ENCODE measurements around the gene NPFF.

Gene NPFF

GRCh38 chr12:53485955-53486735 lies 21.1 kb downstream of the NPFF start:
- no peaks in the 10 kb centered on the region for H3K79me1 ChIP-seq (ENCODE audit: low read length)
- peaks cover 0 to 6% of the 10 kb centered on the region in 2 experiments for H3K4me1 ChIP-seq (ENCODE audit: control insufficient read depth in 1 of 2, insufficient read depth in 2 of 2, low read length in 2 of 2)
- no peak overlapping the region for H3K4ac ChIP-seq (ENCODE audit: low read depth, low read length)
- no peak overlapping the region for H3K27ac ChIP-seq (ENCODE audit: low read depth, low read length)
- H2BK120ac ChIP-seq (ENCODE audit: insufficient read depth, low read length, poor library complexity), result no peak overlapping the region
- no peak overlapping the region for H2BK5ac ChIP-seq (ENCODE audit: low read depth, low read length, poor library complexity)
- H4K12ac ChIP-seq (ENCODE audit: low read depth, low read length), result no peak overlapping the region
- H2BK12ac ChIP-seq (ENCODE audit: low read length), result no peak overlapping the region
- no peak overlapping the region for H2AFZ ChIP-seq (ENCODE audit: insufficient read depth, low read length, poor library complexity)
- no peaks in the 10 kb centered on the region for H3K79me2 ChIP-seq (ENCODE audit: control insufficient read depth, insufficient read depth, low read length, poor library complexity)
- peak overlapping the region; percentile 23 for H3K9ac ChIP-seq (ENCODE audit: low read length)
- H4K8ac ChIP-seq (ENCODE audit: low read depth, low read length), result no peak overlapping the region
- H3K23ac ChIP-seq (ENCODE audit: low read length), result no peak overlapping the region
- H2AK5ac ChIP-seq (ENCODE audit: low read length), result no peak overlapping the region
- WGBS (ENCODE audit: extremely low coverage, insufficient coverage, insufficient read length), result no CpG with 5 or more reads among the region's 10 CpGs
- peaks cover 38 to 44% of the 10 kb centered on the region in 2 experiments for H3K36me3 ChIP-seq (ENCODE audit: control insufficient read depth in 1 of 2, insufficient read depth in 2 of 2, low read length in 2 of 2)
- H3K9me3 ChIP-seq (ENCODE audit: insufficient read depth, low read depth, low read length), result no peaks in the 10 kb centered on the region
- DNase-seq, result no peak
- H3K4me3 ChIP-seq (ENCODE audit: low read depth, low read length), result no peak overlapping the region
- H3K14ac ChIP-seq (ENCODE audit: low read length), result no peak overlapping the region
- no peak overlapping the region for H3K4me2 ChIP-seq (ENCODE audit: low read length)
- no peak overlapping the region for H4K91ac ChIP-seq (ENCODE audit: low read depth, low read length)
- no peaks in the 10 kb centered on the region for H3K27me3 ChIP-seq (ENCODE audit: insufficient read depth, low read length)
- H3K18ac ChIP-seq (ENCODE audit: low read length), result no peak overlapping the region

- Histone ChIP-seq H4K12ac (ENCODE audit: low read depth, low read length) (no peak overlapping the region), H4K8ac (ENCODE audit: low read depth, low read length) (no peak overlapping the region), H3K18ac (ENCODE audit: low read length) (no peak overlapping the region), H3K9ac (ENCODE audit: low read length) (no peak overlapping the region), H4K91ac (ENCODE audit: low read depth, low read length) (no peak overlapping the region), H3K9me3 (ENCODE audit: insufficient read depth, low read depth, low read length) (no peaks in the 10 kb centered on the region), H3K4ac (ENCODE audit: low read depth, low read length) (no peak overlapping the region), H3K14ac (ENCODE audit: low read length) (no peak overlapping the region), H2BK120ac (ENCODE audit: insufficient read depth, low read length, poor library complexity) (no peak overlapping the region), H3K79me1 (ENCODE audit: low read length) (no peaks in the 10 kb centered on the region), H3K27me3 (ENCODE audit: insufficient read depth, low read length) (no peaks in the 10 kb centered on the region), H3K36me3 (ENCODE audit: control insufficient read depth in 1 of 2, insufficient read depth in 2 of 2, low read length in 2 of 2) (peaks cover 44 to 54% of the 10 kb centered on the region in 2 experiments), H2AFZ (ENCODE audit: insufficient read depth, low read length, poor library complexity) (no peak overlapping the region), H2BK12ac (ENCODE audit: low read length) (no peak overlapping the region), H3K79me2 (ENCODE audit: control insufficient read depth, insufficient read depth, low read length, poor library complexity) (no peaks in the 10 kb centered on the region), H3K27ac (ENCODE audit: low read depth, low read length) (no peak overlapping the region), H2AK5ac (ENCODE audit: low read length) (no peak overlapping the region), H3K4me3 (ENCODE audit: low read depth, low read length) (no peak overlapping the region), H3K4me2 (ENCODE audit: low read length) (no peak overlapping the region), H3K4me1 (ENCODE audit: control insufficient read depth in 1 of 2, insufficient read depth in 2 of 2, low read length in 2 of 2) (peaks cover 0 to 6% of the 10 kb centered on the region in 2 experiments), H2BK5ac (ENCODE audit: low read depth, low read length, poor library complexity) (no peak overlapping the region), H3K23ac (ENCODE audit: low read length) (no peak overlapping the region)
- no CpG with 5 or more reads among the region's 10 CpGs for WGBS (ENCODE audit: extremely low coverage, insufficient coverage, insufficient read length)
- DNase-seq, result no peak
These were observed 22.4 kb downstream of the NPFF start for GRCh38 chr12:53484686-53485575.

DNA sequence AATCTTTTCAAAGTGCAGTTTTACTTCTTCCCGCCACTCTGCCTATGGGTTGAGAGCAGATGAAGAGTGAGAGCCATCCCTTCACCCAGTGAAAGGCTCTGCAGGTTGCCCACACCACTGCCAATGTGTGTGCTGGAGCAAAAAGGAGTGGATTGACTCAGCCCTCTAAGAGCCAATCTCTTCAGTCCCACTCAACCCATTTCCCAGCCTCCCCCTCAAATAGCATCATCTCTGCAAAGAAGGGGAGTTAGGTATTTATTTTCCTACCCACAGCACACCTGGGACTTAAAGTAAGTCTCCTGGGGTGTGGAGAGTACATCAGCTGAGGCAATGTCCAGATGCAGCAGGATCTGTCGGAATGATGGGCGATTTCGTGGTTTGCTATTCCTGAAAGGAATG lies 23.3 kb downstream of the NPFF start:
- no peak overlapping the region for H3K4ac ChIP-seq (ENCODE audit: low read depth, low read length)
- H2BK120ac ChIP-seq (ENCODE audit: insufficient read depth, low read length, poor library complexity), result no peak overlapping the region
- H3K9me3 ChIP-seq (ENCODE audit: insufficient read depth, low read depth, low read length), result no peaks in the 10 kb centered on the region
- H3K27me3 ChIP-seq (ENCODE audit: insufficient read depth, low read length), result no peaks in the 10 kb centered on the region
- no peaks in the 10 kb centered on the region for H3K79me2 ChIP-seq (ENCODE audit: control insufficient read depth, insufficient read depth, low read length, poor library complexity)
- no peak overlapping the region for H4K12ac ChIP-seq (ENCODE audit: low read depth, low read length)
- no peak overlapping the region for H2AK5ac ChIP-seq (ENCODE audit: low read length)
- H3K23ac ChIP-seq (ENCODE audit: low read length), result no peak overlapping the region
- no peak overlapping the region for H3K18ac ChIP-seq (ENCODE audit: low read length)
- H3K79me1 ChIP-seq (ENCODE audit: low read length), result no peaks in the 10 kb centered on the region
- H3K4me3 ChIP-seq (ENCODE audit: low read depth, low read length), result no peak overlapping the region
- no peak overlapping the region for H2BK5ac ChIP-seq (ENCODE audit: low read depth, low read length, poor library complexity)
- no peak overlapping the region for H3K27ac ChIP-seq (ENCODE audit: low read depth, low read length)
- no peak for DNase-seq
- no peak overlapping the region for H4K8ac ChIP-seq (ENCODE audit: low read depth, low read length)
- no peak overlapping the region for H3K4me2 ChIP-seq (ENCODE audit: low read length)
- 100% methylated on average over 3 of the region's 4 CpGs for WGBS (ENCODE audit: extremely low coverage, insufficient coverage, insufficient read length)
- no peak overlapping the region for H3K14ac ChIP-seq (ENCODE audit: low read length)
- H3K4me1 ChIP-seq (ENCODE audit: control insufficient read depth in 1 of 2, insufficient read depth in 2 of 2, low read length in 2 of 2), result no peaks in the 10 kb centered on the region
- no peak overlapping the region for H2AFZ ChIP-seq (ENCODE audit: insufficient read depth, low read length, poor library complexity)
- H3K36me3 ChIP-seq (ENCODE audit: control insufficient read depth in 1 of 2, insufficient read depth in 2 of 2, low read length in 2 of 2), result peaks cover 44 to 59% of the 10 kb centered on the region in 2 experiments
- no peak overlapping the region for H4K91ac ChIP-seq (ENCODE audit: low read depth, low read length)
- no peak overlapping the region for H3K9ac ChIP-seq (ENCODE audit: low read length)
- no peak overlapping the region for H2BK12ac ChIP-seq (ENCODE audit: low read length)

DNA sequence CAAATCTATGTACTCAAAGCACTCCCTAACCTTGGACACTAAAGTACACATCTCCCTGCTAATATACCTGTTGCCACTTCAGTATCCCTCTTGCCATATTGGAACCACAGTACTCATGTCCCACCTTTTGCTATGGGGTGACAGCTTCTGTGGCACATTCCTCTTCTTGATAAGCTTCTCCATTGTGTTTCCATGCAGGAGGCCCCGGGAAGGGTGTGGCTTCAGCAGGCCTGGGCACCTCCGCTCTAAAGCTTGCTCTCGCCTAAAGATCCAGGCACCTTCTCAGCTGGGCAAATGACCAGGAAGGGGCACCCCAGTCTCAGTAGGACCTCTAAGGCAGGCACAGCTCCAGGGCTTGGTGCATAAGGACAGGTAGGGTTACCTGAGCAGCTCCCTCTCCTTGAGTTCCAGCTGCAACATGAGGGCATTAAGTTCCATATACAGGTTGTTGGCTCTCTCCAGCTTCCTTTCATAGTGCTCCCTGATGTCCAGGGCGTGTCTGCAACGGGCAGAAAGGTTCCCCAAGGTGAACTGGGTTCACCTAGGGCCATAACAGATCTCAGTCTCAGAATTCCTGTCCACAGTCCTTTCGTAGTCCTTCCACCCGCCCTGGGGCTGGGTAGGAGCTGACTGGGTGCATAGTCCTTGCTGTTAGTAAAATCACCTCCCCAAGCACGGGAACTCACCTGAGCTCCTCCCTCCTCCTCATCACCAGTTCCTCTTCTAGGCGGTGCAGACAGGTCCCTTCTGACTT lies 23.9 kb downstream of the NPFF start:
- H3K4me3 ChIP-seq (ENCODE audit: low read depth, low read length), result no peak overlapping the region
- H3K4me2 ChIP-seq (ENCODE audit: low read length), result no peak overlapping the region
- H3K27ac ChIP-seq (ENCODE audit: low read depth, low read length), result no peak overlapping the region
- H3K27me3 ChIP-seq (ENCODE audit: insufficient read depth, low read length), result no peaks in the 10 kb centered on the region
- no peak overlapping the region for H3K4ac ChIP-seq (ENCODE audit: low read depth, low read length)
- H3K9ac ChIP-seq (ENCODE audit: low read length), result no peak overlapping the region
- no peak overlapping the region for H2BK12ac ChIP-seq (ENCODE audit: low read length)
- no peaks in the 10 kb centered on the region for H3K4me1 ChIP-seq (ENCODE audit: control insufficient read depth in 1 of 2, insufficient read depth in 2 of 2, low read length in 2 of 2)
- H2AFZ ChIP-seq (ENCODE audit: insufficient read depth, low read length, poor library complexity), result no peak overlapping the region
- no CpG with 5 or more reads among the region's 9 CpGs for WGBS (ENCODE audit: extremely low coverage, insufficient coverage, insufficient read length)
- no peak for DNase-seq
- no peak overlapping the region for H2BK120ac ChIP-seq (ENCODE audit: insufficient read depth, low read length, poor library complexity)
- no peak overlapping the region for H4K91ac ChIP-seq (ENCODE audit: low read depth, low read length)
- no peak overlapping the region for H4K8ac ChIP-seq (ENCODE audit: low read depth, low read length)
- H3K23ac ChIP-seq (ENCODE audit: low read length), result no peak overlapping the region
- H2AK5ac ChIP-seq (ENCODE audit: low read length), result no peak overlapping the region
- no peaks in the 10 kb centered on the region for H3K9me3 ChIP-seq (ENCODE audit: insufficient read depth, low read depth, low read length)
- H4K12ac ChIP-seq (ENCODE audit: low read depth, low read length), result no peak overlapping the region
- no peaks in the 10 kb centered on the region for H3K79me2 ChIP-seq (ENCODE audit: control insufficient read depth, insufficient read depth, low read length, poor library complexity)
- H3K14ac ChIP-seq (ENCODE audit: low read length), result no peak overlapping the region
- H3K18ac ChIP-seq (ENCODE audit: low read length), result no peak overlapping the region
- H3K79me1 ChIP-seq (ENCODE audit: low read length), result no peaks in the 10 kb centered on the region
- H2BK5ac ChIP-seq (ENCODE audit: low read depth, low read length, poor library complexity), result no peak overlapping the region
- peaks cover 46 to 64% of the 10 kb centered on the region in 2 experiments for H3K36me3 ChIP-seq (ENCODE audit: control insufficient read depth in 1 of 2, insufficient read depth in 2 of 2, low read length in 2 of 2)

Data from trophoblast cell (in vitro differentiated cells and primary cell).